Activated CD4-positive, alpha-beta T cell treated with anti-CD3 and anti-CD28 coated beads for 36 hours (primary cell): Measurements from ENCODE around the gene CCNK. TPM values are rescaled to one million over a fixed set of nuclear protein-coding genes. Genes with fewer than 3 reads are reported as not detected.
A peak's percentile ranks its signal among the peaks of the same experiment; 100 is the strongest.

Experiments used
- ATAC-seq: fragments of 200-7000 bp; cut with Tn5 transposase; one replicate; pipeline ENCODE4 v1.10.0; 2021; ENCODE audit warnings: mild to moderate bottlenecking, moderate library complexity
- CTCF ChIA-PET: fragments of 350-600 bp; sonication (Branson Sonifier 250); formaldehyde crosslinking; loops from one replicate; lab custom pipeline; 2021; ENCODE audit warnings: antibody characterized with exemption; lab: Charles Lee
- POLR2A ChIA-PET: fragments of 350-600 bp; sonication (Branson Sonifier 250); formaldehyde crosslinking; loops from one replicate; lab custom pipeline; 2021; ENCODE audit warnings: antibody characterized with exemption, inconsistent platforms; lab: Charles Lee
- DNase-seq: peaks from one replicate; pipeline ENCODE4 v3.0.0-alpha.2; 2020
- H3K27ac Mint-ChIP-seq: one replicate; pipeline ENCODE4 v1.8.0; 2021; ENCODE audit warnings: mixed read lengths
- H3K27me3 Mint-ChIP-seq: one replicate; pipeline ENCODE4 v1.8.0; 2021; ENCODE audit warnings: mixed read lengths
- H3K36me3 Mint-ChIP-seq: one replicate; pipeline ENCODE4 v1.8.0; 2021; ENCODE audit warnings: low read depth, mixed read lengths
- H3K4me1 Mint-ChIP-seq: one replicate; pipeline ENCODE4 v1.8.0; 2021; ENCODE audit warnings: mixed read lengths
- H3K4me3 Mint-ChIP-seq: one replicate; pipeline ENCODE4 v1.8.0; 2021; ENCODE audit warnings: mild to moderate bottlenecking, moderate library complexity, mixed read lengths
- H3K9me3 Mint-ChIP-seq: one replicate; pipeline ENCODE4 v1.8.0; 2021; ENCODE audit warnings: low read depth, mixed read lengths
- intact Hi-C, 2 experiments: fragments of 100-400 bp; cut with DNase I in 1 of 2; cut with micrococcal nuclease in 1 of 2; formaldehyde crosslinking; loops; one replicate each; pipeline versions ENCODE4 v1.14.2 to v1.15.1; 2022 to 2024; cut with DNase I, micrococcal nuclease
- total RNA-seq, 2 experiments: library from RNA; stranded (reverse); gene quantifications; one replicate each; pipeline ENCODE4 v1.2.3, GENCODE V29; 2021

The CCNK gene
- total RNA-seq, 2 experiments from 2014 or later = 93.7 to 96.2 TPM

- ATAC-seq = no peak
- no peak for DNase-seq
- H3K27me3 Mint-ChIP-seq = no peaks in the 10 kb centered on the region
- H3K36me3 Mint-ChIP-seq = no peaks in the 10 kb centered on the region
- H3K4me1 Mint-ChIP-seq = peaks cover 7% of the 10 kb centered on the region
- POLR2A ChIA-PET = no interaction called here
- intact Hi-C loops = no loop called here
- CTCF ChIA-PET = interaction anchor here (0.9 to 1.3 kb wide), 4 partner anchors 10 to 404 kb away, joined by 3 to 4 read pairs (median 4); no protein-coding TSS in a partner anchor
- H3K4me3 Mint-ChIP-seq = no peak overlapping the region
- no peak overlapping the region for H3K27ac Mint-ChIP-seq
- H3K9me3 Mint-ChIP-seq = no peaks in the 10 kb centered on the region
Observed at GRCh38 chr14:99541211-99541610, 60.0 kb downstream of the CCNK start.

- peak; percentile 65 for ATAC-seq
- no peak overlapping the region for H3K4me3 Mint-ChIP-seq
- no peak overlapping the region for H3K27ac Mint-ChIP-seq
- H3K4me1 Mint-ChIP-seq = peaks cover 7% of the 10 kb centered on the region
- CTCF ChIA-PET = interaction anchor here (0.9 to 1.3 kb wide), 4 partner anchors 11 to 404 kb away, joined by 3 to 4 read pairs (median 4); no protein-coding TSS in a partner anchor
- POLR2A ChIA-PET = no interaction called here
- H3K36me3 Mint-ChIP-seq = no peaks in the 10 kb centered on the region
- H3K27me3 Mint-ChIP-seq = no peaks in the 10 kb centered on the region
- peak; percentile 30 for DNase-seq
- H3K9me3 Mint-ChIP-seq = no peaks in the 10 kb centered on the region
- intact Hi-C loops = no loop called here
Observed at GRCh38 chr14:99541677-99542470, 60.7 kb downstream of the CCNK start.

- DNase-seq (no peak), ATAC-seq (no peak)
- ChIA-PET CTCF (interaction anchor here (1.1 to 1.3 kb wide), 2 partner anchors 187 to 403 kb away, joined by 4 read pairs; no protein-coding TSS in a partner anchor), POLR2A (no interaction called here)
- H3K27me3 Mint-ChIP-seq = no peaks in the 10 kb centered on the region
- H3K36me3 Mint-ChIP-seq = no peaks in the 10 kb centered on the region
- H3K27ac Mint-ChIP-seq = no peak overlapping the region
- H3K4me1 Mint-ChIP-seq = peaks cover 7% of the 10 kb centered on the region
- H3K4me3 Mint-ChIP-seq = no peak overlapping the region
- intact Hi-C loops = no loop called here
- no peaks in the 10 kb centered on the region for H3K9me3 Mint-ChIP-seq
Observed at GRCh38 chr14:99542566-99542965, 61.4 kb downstream of the CCNK start.

GRCh38 chr14:99543370-99543769 lies 62.2 kb downstream of the CCNK start:
- no peak overlapping the region for H3K4me3 Mint-ChIP-seq
- intact Hi-C loops = no loop called here
- POLR2A ChIA-PET = no interaction called here
- no peaks in the 10 kb centered on the region for H3K27me3 Mint-ChIP-seq
- DNase-seq = no peak
- peaks cover 7% of the 10 kb centered on the region for H3K4me1 Mint-ChIP-seq
- no peak overlapping the region for H3K27ac Mint-ChIP-seq
- CTCF ChIA-PET = no interaction called here
- H3K36me3 Mint-ChIP-seq = no peaks in the 10 kb centered on the region
- no peak for ATAC-seq
- no peaks in the 10 kb centered on the region for H3K9me3 Mint-ChIP-seq

GRCh38 chr14:99543985-99544384 lies 62.8 kb downstream of the CCNK start:
- Mint-ChIP-seq H3K27me3 (no peaks in the 10 kb centered on the region), H3K4me3 (no peak overlapping the region), H3K9me3 (no peaks in the 10 kb centered on the region), H3K36me3 (no peaks in the 10 kb centered on the region), H3K27ac (no peak overlapping the region), H3K4me1 (peaks cover 7% of the 10 kb centered on the region)
- intact Hi-C loops = no loop called here
- no peak for DNase-seq
- POLR2A ChIA-PET = no interaction called here
- no peak for ATAC-seq
- CTCF ChIA-PET = no interaction called here

- Mint-ChIP-seq H3K36me3 (no peaks in the 10 kb centered on the region), H3K9me3 (no peaks in the 10 kb centered on the region), H3K4me1 (peaks cover 7% of the 10 kb centered on the region), H3K27me3 (no peaks in the 10 kb centered on the region), H3K4me3 (no peak overlapping the region), H3K27ac (no peak overlapping the region)
- ATAC-seq (no peak), DNase-seq (no peak)
- ChIA-PET POLR2A (no interaction called here), CTCF (no interaction called here)
- intact Hi-C loops = no loop called here
Observed at GRCh38 chr14:99544991-99545390, 63.8 kb downstream of the CCNK start.

- Mint-ChIP-seq H3K4me3 (no peak overlapping the region), H3K9me3 (no peaks in the 10 kb centered on the region), H3K27me3 (no peaks in the 10 kb centered on the region), H3K4me1 (peaks cover 7% of the 10 kb centered on the region), H3K36me3 (no peaks in the 10 kb centered on the region), H3K27ac (no peak overlapping the region)
- ATAC-seq (no peak), DNase-seq (no peak)
- CTCF ChIA-PET = interaction anchor here (0.6 kb wide), 1 partner anchor 343 kb away, joined by 3 read pairs; no protein-coding TSS in a partner anchor
- intact Hi-C loops = no loop called here
- POLR2A ChIA-PET = no interaction called here
Observed at GRCh38 chr14:99545586-99545985, 64.4 kb downstream of the CCNK start.

- no peaks in the 10 kb centered on the region for H3K36me3 Mint-ChIP-seq
Observed at GRCh38 chr14:99546234-99546879, 65.1 kb downstream of the CCNK start.

GRCh38 chr14:99548255-99548654 lies 67.0 kb downstream of the CCNK start:
- H3K27ac Mint-ChIP-seq = no peak overlapping the region
- POLR2A ChIA-PET = no interaction called here
- DNase-seq (no peak), ATAC-seq (no peak)
- H3K36me3 Mint-ChIP-seq = no peaks in the 10 kb centered on the region
- intact Hi-C loops = no loop called here
- H3K27me3 Mint-ChIP-seq = no peaks in the 10 kb centered on the region
- CTCF ChIA-PET = no interaction called here
- no peak overlapping the region for H3K4me3 Mint-ChIP-seq
- no peaks in the 10 kb centered on the region for H3K9me3 Mint-ChIP-seq
- no peaks in the 10 kb centered on the region for H3K4me1 Mint-ChIP-seq

More at GRCh38 chr14:99546234-99546879, 65.1 kb downstream of the CCNK start:
- Mint-ChIP-seq H3K27ac (no peak overlapping the region), H3K9me3 (no peaks in the 10 kb centered on the region), H3K4me1 (peaks cover 2% of the 10 kb centered on the region), H3K27me3 (no peaks in the 10 kb centered on the region), H3K4me3 (no peak overlapping the region)
- POLR2A ChIA-PET = no interaction called here
- DNase-seq (no peak), ATAC-seq (no peak)
- CTCF ChIA-PET = interaction anchor here (0.6 kb wide), 1 partner anchor 342 kb away, joined by 3 read pairs; no protein-coding TSS in a partner anchor
- intact Hi-C loops = no loop called here

GRCh38 chr14:99548871-99549515 lies 67.8 kb downstream of the CCNK start:
- ATAC-seq (no peak), DNase-seq (no peak)
- POLR2A ChIA-PET = no interaction called here
- Mint-ChIP-seq H3K4me1 (no peaks in the 10 kb centered on the region), H3K9me3 (no peaks in the 10 kb centered on the region), H3K36me3 (no peaks in the 10 kb centered on the region), H3K27me3 (no peaks in the 10 kb centered on the region), H3K27ac (no peak overlapping the region), H3K4me3 (no peak overlapping the region)
- CTCF ChIA-PET = interaction anchor here (0.7 kb wide), 1 partner anchor 229 kb away, joined by 5 read pairs; no protein-coding TSS in a partner anchor
- intact Hi-C loops = no loop called here

- ChIA-PET POLR2A (no interaction called here), CTCF (no interaction called here)
- H3K27me3 Mint-ChIP-seq = no peaks in the 10 kb centered on the region
- intact Hi-C loops = no loop called here
- DNase-seq (no peak), ATAC-seq (no peak)
- H3K9me3 Mint-ChIP-seq = no peaks in the 10 kb centered on the region
- no peak overlapping the region for H3K27ac Mint-ChIP-seq
- no peaks in the 10 kb centered on the region for H3K4me1 Mint-ChIP-seq
- no peak overlapping the region for H3K4me3 Mint-ChIP-seq
- no peaks in the 10 kb centered on the region for H3K36me3 Mint-ChIP-seq
Observed at GRCh38 chr14:99549684-99550083, 68.5 kb downstream of the CCNK start.
